OCI-LY7 (cell line): ENCODE measurements around the gene C1orf141. TPM values are rescaled to one million over a fixed set of nuclear protein-coding genes. Genes with fewer than 3 reads are reported as not detected.

Experiments used
- BruUV-seq: library from RNA; stranded (reverse); fragments of 400-500 nt; replicated peaks from 2 replicates; lab custom pipeline; 2021; lab: Mats Ljungman, UMichigan
- CTCF ChIA-PET: fragments of 300-600 bp; sonication (Branson Sonifier 250); formaldehyde crosslinking; loops from one replicate; lab custom pipeline; 2022; ENCODE audit warnings: antibody characterized with exemption; ENCODE audit not compliant: unreplicated experiment; lab: Charles Lee
- POLR2A ChIA-PET: fragments of 300-600 bp; sonication (Branson Sonifier 250); formaldehyde crosslinking; loops from one replicate; lab custom pipeline; 2022; ENCODE audit warnings: antibody characterized with exemption; lab: Charles Lee
- DNase-seq: peaks from one replicate; pipeline ENCODE4 v3.0.0-alpha.2; 2015; ENCODE audit warnings: low spot score
- H2AFZ ChIP-seq: fragments of 200-600 bp; sonication (generic), shearing (Covaris generic); 2 replicates; pipeline ENCODE4 v1.6.1; 2014; ENCODE audit warnings: mild to moderate bottlenecking, antibody characterized with exemption, low read length, moderate library complexity
- H3K27ac ChIP-seq: fragments of 200-600 bp; sonication (generic); 2 replicates; pipeline ENCODE4 v1.5.1; 2014; ENCODE audit warnings: mixed run types, low read depth, mild to moderate bottlenecking, moderate library complexity, low read length, inconsistent platforms; ENCODE audit not compliant: poor library complexity, severe bottlenecking
- H3K36me3 ChIP-seq: fragments of 200-600 bp; sonication (generic); 2 replicates; pipeline ENCODE4 v1.6.1; 2014; ENCODE audit warnings: mild to moderate bottlenecking, antibody characterized with exemption, low read length, moderate library complexity, mixed read lengths; ENCODE audit not compliant: insufficient read depth
- H3K4me1 ChIP-seq: fragments of 200-600 bp; sonication (generic); 2 replicates; pipeline ENCODE4 v1.5.1; 2014; ENCODE audit warnings: mild to moderate bottlenecking, low read length; ENCODE audit not compliant: insufficient read depth, poor library complexity, severe bottlenecking
- H3K4me2 ChIP-seq: fragments of 200-600 bp; sonication (generic); 2 replicates; pipeline ENCODE4 v1.6.1; 2014; ENCODE audit warnings: mild to moderate bottlenecking, low read length
- H3K4me3 ChIP-seq: fragments of 200-600 bp; sonication (generic); 2 replicates; pipeline ENCODE4 v1.5.1; 2014; ENCODE audit warnings: mild to moderate bottlenecking, low read depth, low read length; ENCODE audit not compliant: poor library complexity, severe bottlenecking
- H3K79me2 ChIP-seq: fragments of 200-600 bp; sonication (generic); 2 replicates; pipeline ENCODE4 v1.6.1; 2016; ENCODE audit warnings: low read depth, mild to moderate bottlenecking, low read length, moderate library complexity, mixed read lengths; ENCODE audit not compliant: insufficient read depth
- H3K9me2 ChIP-seq: fragments of 200-600 bp; sonication (generic); 2 replicates; pipeline ENCODE4 v1.6.1; 2016; ENCODE audit warnings: mild to moderate bottlenecking, low read length, mixed read lengths; ENCODE audit not compliant: insufficient read depth
- H3K9me3 ChIP-seq: fragments of 200-600 bp; sonication (generic); 2 replicates; pipeline ENCODE4 v1.6.1; 2014; ENCODE audit warnings: mild to moderate bottlenecking, mixed run types, low read length, mixed read lengths
- H4K20me1 ChIP-seq: fragments of 200-600 bp; sonication (generic); 2 replicates; pipeline ENCODE4 v1.6.1; 2014; ENCODE audit warnings: mild to moderate bottlenecking, antibody characterized with exemption, low read length, moderate library complexity, mixed read lengths; ENCODE audit not compliant: insufficient read depth
- EZH2phosphoT487 ChIP-seq: fragments of 200-600 bp; sonication (generic); IDR thresholded peaks from 2 replicates; pipeline ENCODE4 v1.6.1; 2018; ENCODE audit warnings: low read depth, borderline replicate concordance, mild to moderate bottlenecking, mixed run types, antibody characterized with exemption, low read length, moderate library complexity, mixed read lengths
- intact Hi-C: fragments of 100-400 bp; cut with micrococcal nuclease; formaldehyde crosslinking; loops from one replicate; pipeline ENCODE4 v1.10.0; 2022; ENCODE audit not compliant: unreplicated experiment
- total RNA-seq, 2 experiments: library from RNA; depleted of rRNA in 1 of 2; stranded (reverse); fragments of >200 nt in 1 of 2; shearing (Covaris generic) in 1 of 2; gene quantifications; 2 replicates each; pipeline ENCODE4 v1.2.3, GENCODE V29; 2014 to 2022
- TF ChIP-seq, protein P1 (sequence below): fragments of 200-600 bp; sonication (generic); conservative IDR thresholded peaks from 2 replicates; pipeline ENCODE4 v1.5.1; 2014; ENCODE audit warnings: mild to moderate bottlenecking, antibody characterized with exemption, low read length, moderate library complexity, mixed read lengths

C1orf141 gene
- total RNA-seq, 2 experiments from 2014 or later: not detected

DNA sequence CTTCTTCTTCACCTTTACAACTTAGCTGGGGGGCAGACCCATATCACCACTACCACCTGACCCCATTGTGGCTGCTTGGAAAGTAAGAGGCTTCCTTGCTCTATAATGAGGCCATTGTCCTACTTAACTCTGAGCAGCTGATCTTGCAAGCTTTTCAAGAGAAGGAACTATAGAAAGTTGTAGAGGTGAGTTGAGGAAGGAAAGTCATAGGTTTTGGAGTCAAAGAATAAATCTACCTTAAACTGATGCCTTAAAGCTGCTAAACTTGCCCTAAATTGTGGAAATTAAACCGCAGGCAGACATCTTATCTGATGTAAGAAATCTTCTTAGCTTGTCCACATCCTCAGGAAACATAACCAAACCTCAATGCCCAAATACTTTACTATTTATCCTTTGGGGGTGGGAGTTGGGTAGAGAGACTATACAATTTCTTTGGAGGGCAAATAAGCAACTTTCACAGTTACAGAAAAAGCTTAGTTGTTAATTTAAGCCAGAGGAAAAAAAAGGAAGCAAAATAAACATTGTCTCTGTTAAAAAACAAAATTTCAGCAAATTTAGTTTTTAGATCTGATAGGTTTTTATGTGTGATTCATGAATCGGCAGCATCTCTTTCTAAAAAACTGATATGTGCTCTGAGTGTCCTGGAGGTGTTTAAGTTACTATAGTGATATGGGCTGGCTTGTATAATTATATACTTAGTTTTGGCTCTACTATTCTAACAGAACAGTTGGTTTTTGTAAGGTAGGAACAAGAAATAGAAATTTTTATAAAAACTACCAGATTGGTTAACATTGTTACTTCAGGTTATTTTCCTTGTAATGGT is 36.2 kb upstream of the C1orf141 start:
- Histone ChIP-seq H3K79me2 (no peaks in the 10 kb centered on the region), H3K9me2 (0 out of 2 replicates have a peak, but pooled peaks cover 5% of the 10 kb centered on the region), H3K36me3 (no peaks in the 10 kb centered on the region), H2AFZ (0 out of 2 replicates have a peak overlapping the region, but pooled peaks have one; percentile 2), H3K9me3 (no peaks in the 10 kb centered on the region), H4K20me1 (no peaks in the 10 kb centered on the region), H3K4me3 (no peak overlapping the region), H3K4me1 (no peaks in the 10 kb centered on the region), H3K27ac (no peak overlapping the region), H3K4me2 (no peak overlapping the region)
- BruUV-seq: no TSS peak
- ChIA-PET CTCF (no interaction called here), POLR2A (no interaction called here)
- DNase-seq: no peak
- intact Hi-C loops: no loop called here
- TF ChIP-seq, protein P1, sequence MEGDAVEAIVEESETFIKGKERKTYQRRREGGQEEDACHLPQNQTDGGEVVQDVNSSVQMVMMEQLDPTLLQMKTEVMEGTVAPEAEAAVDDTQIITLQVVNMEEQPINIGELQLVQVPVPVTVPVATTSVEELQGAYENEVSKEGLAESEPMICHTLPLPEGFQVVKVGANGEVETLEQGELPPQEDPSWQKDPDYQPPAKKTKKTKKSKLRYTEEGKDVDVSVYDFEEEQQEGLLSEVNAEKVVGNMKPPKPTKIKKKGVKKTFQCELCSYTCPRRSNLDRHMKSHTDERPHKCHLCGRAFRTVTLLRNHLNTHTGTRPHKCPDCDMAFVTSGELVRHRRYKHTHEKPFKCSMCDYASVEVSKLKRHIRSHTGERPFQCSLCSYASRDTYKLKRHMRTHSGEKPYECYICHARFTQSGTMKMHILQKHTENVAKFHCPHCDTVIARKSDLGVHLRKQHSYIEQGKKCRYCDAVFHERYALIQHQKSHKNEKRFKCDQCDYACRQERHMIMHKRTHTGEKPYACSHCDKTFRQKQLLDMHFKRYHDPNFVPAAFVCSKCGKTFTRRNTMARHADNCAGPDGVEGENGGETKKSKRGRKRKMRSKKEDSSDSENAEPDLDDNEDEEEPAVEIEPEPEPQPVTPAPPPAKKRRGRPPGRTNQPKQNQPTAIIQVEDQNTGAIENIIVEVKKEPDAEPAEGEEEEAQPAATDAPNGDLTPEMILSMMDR: no peak
- no peak for TF ChIP-seq EZH2phosphoT487

DNA sequence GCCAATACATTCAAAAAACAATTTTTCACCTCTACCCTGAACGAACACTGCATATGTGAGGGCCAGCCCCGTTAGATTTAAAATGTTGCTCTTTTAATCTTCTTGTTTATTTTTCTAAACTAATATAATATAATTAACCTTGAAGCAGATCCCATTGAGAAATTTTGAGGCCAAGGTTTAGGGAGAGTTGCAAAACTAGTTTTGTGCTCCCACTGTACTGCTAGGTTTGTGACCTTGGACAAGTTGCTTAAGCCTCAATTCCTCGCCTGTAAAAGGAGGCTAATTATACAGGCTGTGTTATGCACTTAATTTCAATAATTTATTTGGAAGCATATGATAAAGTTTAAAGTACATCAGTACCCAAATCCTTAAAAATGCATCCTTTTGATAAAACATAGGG is 35.2 kb upstream of the C1orf141 start:
- Histone ChIP-seq H3K36me3 (no peaks in the 10 kb centered on the region), H4K20me1 (no peaks in the 10 kb centered on the region), H3K27ac (no peak overlapping the region), H3K4me1 (no peaks in the 10 kb centered on the region), H3K9me2 (0 out of 2 replicates have a peak, but pooled peaks cover 5% of the 10 kb centered on the region), H3K4me3 (no peak overlapping the region), H3K79me2 (no peaks in the 10 kb centered on the region), H2AFZ (no peak overlapping the region), H3K4me2 (no peak overlapping the region), H3K9me3 (no peaks in the 10 kb centered on the region)
- no peak for TF ChIP-seq EZH2phosphoT487
- TF ChIP-seq, protein P1: no peak
- ChIA-PET POLR2A (no interaction called here), CTCF (no interaction called here)
- no peak for DNase-seq
- intact Hi-C loops: no loop called here
- BruUV-seq: no TSS peak

DNA sequence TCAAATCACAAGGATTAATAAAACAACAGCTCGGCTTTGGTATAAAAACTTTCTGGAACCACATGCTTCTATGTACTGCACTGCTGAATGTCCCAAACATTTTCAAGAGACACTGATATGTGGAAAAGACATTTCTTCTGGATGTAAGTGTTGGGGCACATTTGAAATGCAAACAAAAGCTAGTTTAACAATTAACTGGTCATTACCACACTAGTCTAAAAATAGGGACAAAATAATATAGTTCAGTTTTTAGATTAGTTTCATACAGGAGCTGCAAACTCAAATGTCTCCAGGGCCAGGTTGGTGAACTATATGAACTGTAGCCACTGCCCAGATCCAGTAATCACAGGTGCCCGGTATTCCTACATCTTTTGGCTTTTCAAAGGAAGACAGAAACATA is 34.7 kb upstream of the C1orf141 start:
- POLR2A ChIA-PET: no interaction called here
- Histone ChIP-seq H3K9me3 (no peaks in the 10 kb centered on the region), H3K9me2 (0 out of 2 replicates have a peak, but pooled peaks cover 5% of the 10 kb centered on the region), H3K79me2 (no peaks in the 10 kb centered on the region), H3K4me3 (no peak overlapping the region), H3K36me3 (no peaks in the 10 kb centered on the region), H3K4me2 (no peak overlapping the region), H2AFZ (no peak overlapping the region), H3K4me1 (no peaks in the 10 kb centered on the region), H4K20me1 (no peaks in the 10 kb centered on the region), H3K27ac (no peak overlapping the region)
- TF ChIP-seq, protein P1: no peak
- no peak for TF ChIP-seq EZH2phosphoT487
- no TSS peak for BruUV-seq
- CTCF ChIA-PET: no interaction called here
- DNase-seq: no peak
- intact Hi-C loops: no loop called here
